ENCODE measurements around the gene PDXK. TPM values are rescaled to one million over a fixed set of nuclear protein-coding genes. Genes with fewer than 3 reads are reported as not detected.

The PDXK gene
- total RNA-seq, 1 donor from 2014 or later = 63.8 TPM

DNA sequence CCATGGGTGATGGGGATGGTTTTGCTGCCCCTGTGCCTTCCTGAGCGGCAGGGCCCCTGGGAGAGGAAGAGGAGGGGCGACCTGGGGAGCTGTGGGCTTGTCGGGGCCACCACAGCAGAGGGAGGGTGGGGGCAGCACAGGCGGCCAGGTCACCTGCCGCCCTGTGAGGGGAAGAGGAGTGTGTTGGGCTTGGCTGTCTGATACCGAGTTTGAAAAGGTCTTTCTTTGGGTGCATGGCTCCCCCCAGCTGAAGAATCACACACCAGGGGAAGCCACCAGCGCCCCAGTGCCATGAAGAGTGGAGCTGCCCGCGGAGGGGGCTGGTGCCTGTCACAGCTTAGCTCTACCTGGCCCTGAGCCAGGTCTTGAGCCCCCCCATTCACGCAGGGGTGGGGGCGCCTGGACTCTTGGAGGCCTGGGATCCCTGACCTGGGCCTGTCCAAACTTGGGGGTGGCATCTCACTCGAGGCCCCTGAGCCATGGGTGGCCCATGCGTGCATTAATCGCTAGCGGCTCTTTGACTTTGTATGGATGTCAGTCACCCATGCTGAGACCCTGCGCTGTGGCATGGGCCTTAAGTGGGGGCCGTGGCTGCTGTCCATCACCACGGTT is 30.8 kb downstream of the PDXK start:
- TF ChIP-seq CTCF (IDR thresholded peaks at IDR 0.05; ENCODE audit: partially characterized antibody, unreplicated experiment) = no peak
- no peak overlapping the region for H3K27ac Mint-ChIP-seq (ENCODE audit: unreplicated experiment)
- no peak for DNase-seq
- no peaks in the 10 kb centered on the region for H3K36me3 Mint-ChIP-seq (ENCODE audit: unreplicated experiment)
- peaks cover 6% of the 10 kb centered on the region for H3K4me1 Mint-ChIP-seq (ENCODE audit: low read depth, unreplicated experiment)
- no peaks in the 10 kb centered on the region for H3K27me3 Mint-ChIP-seq (ENCODE audit: unreplicated experiment)
- no peak overlapping the region for H3K4me3 Mint-ChIP-seq (ENCODE audit: unreplicated experiment)
- peaks cover 4% of the 10 kb centered on the region for H3K9me3 Mint-ChIP-seq (ENCODE audit: unreplicated experiment)

DNA sequence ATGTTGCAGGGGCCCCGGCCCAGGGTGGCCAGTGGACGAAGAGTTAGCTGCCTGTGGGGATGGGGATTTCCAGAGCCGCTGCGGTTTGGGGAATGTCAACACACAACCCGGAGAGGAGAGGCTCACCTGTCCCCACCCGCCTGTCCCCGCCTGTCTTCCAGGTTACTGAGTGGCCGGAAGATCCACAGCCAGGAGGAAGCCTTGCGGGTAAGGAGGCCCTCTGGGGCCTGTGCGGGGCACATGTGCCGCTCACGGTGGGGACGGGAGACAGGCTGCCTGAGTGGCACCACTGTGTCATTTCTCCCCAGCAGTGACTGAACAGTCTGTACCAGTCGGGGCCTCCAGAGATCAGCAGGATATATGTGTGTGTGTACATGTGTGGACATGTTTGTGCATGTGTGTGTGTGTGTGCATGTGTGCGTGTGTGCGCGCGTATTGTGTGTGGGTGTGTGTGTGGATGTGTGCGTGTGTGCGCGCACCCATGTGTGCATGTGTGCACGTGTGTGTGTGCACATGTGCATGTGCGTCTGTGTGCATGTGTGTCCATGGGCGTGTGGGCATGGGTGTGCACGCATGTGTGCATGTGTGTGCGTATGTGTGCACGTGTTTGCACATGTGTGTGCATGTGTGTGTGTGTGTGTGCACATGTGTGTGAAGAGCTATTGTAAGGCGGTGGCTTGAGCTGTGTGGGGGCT is 31.6 kb downstream of the PDXK start:
- Mint-ChIP-seq H3K4me1 (ENCODE audit: low read depth, unreplicated experiment) (peaks cover 6% of the 10 kb centered on the region), H3K36me3 (ENCODE audit: unreplicated experiment) (no peaks in the 10 kb centered on the region), H3K27ac (ENCODE audit: unreplicated experiment) (no peak overlapping the region), H3K9me3 (ENCODE audit: unreplicated experiment) (peaks cover 3% of the 10 kb centered on the region), H3K27me3 (ENCODE audit: unreplicated experiment) (no peaks in the 10 kb centered on the region), H3K4me3 (ENCODE audit: unreplicated experiment) (no peak overlapping the region)
- TF ChIP-seq CTCF (IDR thresholded peaks at IDR 0.05; ENCODE audit: partially characterized antibody, unreplicated experiment) = no peak
- no peak for DNase-seq

DNA sequence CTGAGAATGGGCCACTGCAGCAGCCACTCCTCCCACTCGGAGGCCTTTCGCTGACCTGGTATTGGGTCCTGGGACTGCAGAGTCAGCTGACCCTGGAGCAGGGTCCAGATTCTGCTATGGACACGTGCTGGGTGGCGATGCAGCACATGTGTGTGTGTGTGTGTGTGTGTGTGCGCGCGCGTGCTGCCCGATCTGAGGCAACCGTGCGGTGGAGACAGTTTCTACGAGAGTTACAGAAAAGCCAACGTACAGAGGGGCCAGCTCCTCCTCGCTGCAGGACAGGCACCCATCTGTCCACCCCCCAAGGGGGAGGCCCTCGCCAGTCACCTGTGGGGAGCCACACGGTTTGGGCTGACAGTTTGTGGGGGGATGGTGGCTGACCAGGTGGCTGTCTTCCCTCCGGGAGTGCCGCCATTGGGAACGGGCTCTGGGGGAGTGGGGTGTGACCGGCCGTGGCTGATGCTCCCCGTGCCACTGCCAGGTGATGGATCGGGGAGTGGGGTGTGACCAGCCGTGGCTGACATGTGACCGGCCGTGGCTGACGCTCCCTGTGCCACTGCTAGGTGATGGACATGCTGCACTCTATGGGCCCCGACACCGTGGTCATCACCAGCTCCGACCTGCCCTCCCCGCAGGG is 33.1 kb downstream of the PDXK start:
- no peaks in the 10 kb centered on the region for H3K36me3 Mint-ChIP-seq (ENCODE audit: unreplicated experiment)
- peaks cover 6% of the 10 kb centered on the region for H3K4me1 Mint-ChIP-seq (ENCODE audit: low read depth, unreplicated experiment)
- no peak overlapping the region for H3K27ac Mint-ChIP-seq (ENCODE audit: unreplicated experiment)
- H3K9me3 Mint-ChIP-seq (ENCODE audit: unreplicated experiment) = peaks cover 3% of the 10 kb centered on the region
- DNase-seq = no peak
- TF ChIP-seq CTCF (IDR thresholded peaks at IDR 0.05; ENCODE audit: partially characterized antibody, unreplicated experiment) = no peak
- H3K27me3 Mint-ChIP-seq (ENCODE audit: unreplicated experiment) = no peaks in the 10 kb centered on the region
- no peak overlapping the region for H3K4me3 Mint-ChIP-seq (ENCODE audit: unreplicated experiment)

GRCh38 chr21:43752758-43753438 is 34.0 kb downstream of the PDXK start:
- Mint-ChIP-seq H3K4me3 (ENCODE audit: unreplicated experiment) (no peak overlapping the region), H3K9me3 (ENCODE audit: unreplicated experiment) (peaks cover 3% of the 10 kb centered on the region), H3K4me1 (ENCODE audit: low read depth, unreplicated experiment) (peaks cover 6% of the 10 kb centered on the region), H3K27ac (ENCODE audit: unreplicated experiment) (no peak overlapping the region), H3K36me3 (ENCODE audit: unreplicated experiment) (no peaks in the 10 kb centered on the region), H3K27me3 (ENCODE audit: unreplicated experiment) (no peaks in the 10 kb centered on the region)
- no peak for TF ChIP-seq CTCF (IDR thresholded peaks at IDR 0.05; ENCODE audit: partially characterized antibody, unreplicated experiment)
- DNase-seq = no peak
